Skin epidermis (tissue), 12 donors: ENCODE measurements around the gene PPP6R3.
A peak's percentile ranks its signal among the peaks of the same experiment; 100 is the strongest.

Experiments used
- H3K27ac ChIP-seq, 21 experiments: fragments of 200-600 bp; sonication (generic) in 11 of 21; one replicate each; pipeline ENCODE4 v1.5.0; 2020; ENCODE audit warnings: mild to moderate bottlenecking in 3 of 21, inconsistent platforms in 2 of 21, moderate library complexity in 2 of 21
- H3K4me3 ChIP-seq, 7 experiments: fragments of 200-600 bp; sonication (generic) in 2 of 7; one replicate each; pipeline ENCODE4 v1.5.0; 2020; ENCODE audit warnings: inconsistent platforms in 2 of 7, mild to moderate bottlenecking in 2 of 7, moderate library complexity in 1 of 7

Gene PPP6R3

GRCh38 chr11:68460741-68461574 lies at the start of gene PPP6R3:
Gene PPP6R3, plus strand, starts transcription at chr11:68460752. Its CDS starts 76,913 bp downstream, at chr11:68537665.
- peak within 1 kb of the TSS; percentile 84 to 99 (median 97) for H3K27ac ChIP-seq
- H3K4me3 ChIP-seq = peak within 1 kb of the TSS; percentile 93 to 99 (median 95)

GRCh38 chr11:68411501-68411991 lies 49.0 kb upstream of the PPP6R3 start:
- no peak overlapping the region for H3K4me3 ChIP-seq
- no peak overlapping the region for H3K27ac ChIP-seq

- no peak overlapping the region for H3K4me3 ChIP-seq
- H3K27ac ChIP-seq = peak overlapping the region in 4 of 21 experiments; percentile 14 to 55 (median 26)
Observed at GRCh38 chr11:68412593-68413475, 47.7 kb upstream of the PPP6R3 start.

GRCh38 chr11:68413591-68413999 lies 47.0 kb upstream of the PPP6R3 start:
- Histone ChIP-seq H3K4me3 (no peak overlapping the region), H3K27ac (peak overlapping the region in 1 of 21 experiments; percentile 55)

- H3K4me3 ChIP-seq = no peak overlapping the region
- H3K27ac ChIP-seq = peak overlapping the region in 1 of 21 experiments; percentile 26
Observed at GRCh38 chr11:68414496-68415221, 45.9 kb upstream of the PPP6R3 start.

- Histone ChIP-seq H3K4me3 (no peak overlapping the region), H3K27ac (no peak overlapping the region)
Observed at GRCh38 chr11:68416070-68416578, 44.4 kb upstream of the PPP6R3 start.

GRCh38 chr11:68418648-68419047 lies 41.9 kb upstream of the PPP6R3 start:
- Histone ChIP-seq H3K27ac (no peak overlapping the region), H3K4me3 (no peak overlapping the region)

- H3K4me3 ChIP-seq = no peak overlapping the region
- no peak overlapping the region for H3K27ac ChIP-seq
Observed at GRCh38 chr11:68420171-68420570, 40.4 kb upstream of the PPP6R3 start.

GRCh38 chr11:68423481-68423880 lies 37.1 kb upstream of the PPP6R3 start:
- Histone ChIP-seq H3K27ac (no peak overlapping the region), H3K4me3 (no peak overlapping the region)

- H3K4me3 ChIP-seq = no peak overlapping the region
- H3K27ac ChIP-seq = no peak overlapping the region
Observed at GRCh38 chr11:68424101-68424632, 36.4 kb upstream of the PPP6R3 start.

- H3K27ac ChIP-seq = no peak overlapping the region
- H3K4me3 ChIP-seq = no peak overlapping the region
Observed at GRCh38 chr11:68424981-68425865, 35.3 kb upstream of the PPP6R3 start.

- no peak overlapping the region for H3K27ac ChIP-seq
Observed at GRCh38 chr11:68425866-68426380, 34.6 kb upstream of the PPP6R3 start.

GRCh38 chr11:68429661-68430060 lies 30.9 kb upstream of the PPP6R3 start:
- Histone ChIP-seq H3K4me3 (no peak overlapping the region), H3K27ac (no peak overlapping the region)

More at GRCh38 chr11:68425866-68426380, 34.6 kb upstream of the PPP6R3 start:
- no peak overlapping the region for H3K4me3 ChIP-seq

- no peak overlapping the region for H3K4me3 ChIP-seq
- H3K27ac ChIP-seq = no peak overlapping the region
Observed at GRCh38 chr11:68430384-68430783, 30.2 kb upstream of the PPP6R3 start.

GRCh38 chr11:68430801-68431200 lies 29.8 kb upstream of the PPP6R3 start:
- no peak overlapping the region for H3K27ac ChIP-seq

GRCh38 chr11:68431984-68432645 lies 28.4 kb upstream of the PPP6R3 start:
- Histone ChIP-seq H3K4me3 (no peak overlapping the region), H3K27ac (no peak overlapping the region)

More at GRCh38 chr11:68430801-68431200, 29.8 kb upstream of the PPP6R3 start:
- H3K4me3 ChIP-seq = no peak overlapping the region

- Histone ChIP-seq H3K27ac (no peak overlapping the region), H3K4me3 (no peak overlapping the region)
Observed at GRCh38 chr11:68432874-68433273, 27.7 kb upstream of the PPP6R3 start.
